GM23338 (cell line): Measurements from ENCODE around the gene MRAS.

Source experiments
- CTCF ChIP-seq, 2 experiments: fragments of 200-600 bp in 1 of 2; sonication (generic) in 1 of 2; conservative IDR thresholded peaks; 2 replicates each; pipeline versions ENCODE4 v1.5.1 to v1.6.1; 2016 to 2017; ENCODE audit warnings: antibody characterized with exemption in 2 of 2, low read depth in 2 of 2, mild to moderate bottlenecking in 2 of 2, moderate library complexity in 1 of 2
- ETS1 ChIP-seq: IDR thresholded peaks from 2 replicates; pipeline ENCODE4 v1.6.1; 2016; ENCODE audit warnings: antibody characterized with exemption
- EZH2 ChIP-seq: fragments of 200-600 bp; sonication (generic); IDR thresholded peaks from one replicate; pipeline ENCODE4 v1.8.0; 2017; ENCODE audit warnings: antibody characterized with exemption, mild to moderate bottlenecking, low read depth; ENCODE audit not compliant: unreplicated experiment
- EZH2phosphoT487 ChIP-seq: fragments of 200-600 bp; sonication (generic); IDR thresholded peaks from one replicate; pipeline ENCODE4 v1.8.1; 2018; ENCODE audit warnings: antibody characterized with exemption; ENCODE audit not compliant: unreplicated experiment
- JUNB ChIP-seq: IDR thresholded peaks from one replicate; pipeline ENCODE4 v1.6.1; 2016; ENCODE audit warnings: antibody characterized with exemption; ENCODE audit not compliant: unreplicated experiment
- POLR2AphosphoS5 ChIP-seq: IDR thresholded peaks from 2 replicates; pipeline ENCODE4 v1.6.1; 2016; ENCODE audit warnings: antibody characterized with exemption, low read depth
- STAT1 ChIP-seq: IDR thresholded peaks from one replicate; pipeline ENCODE4 v1.6.1; 2016; ENCODE audit warnings: antibody characterized with exemption; ENCODE audit not compliant: unreplicated experiment
- ZNF331 ChIP-seq: fragments of 250-450 bp; sonication (Bioruptor Pico); IDR thresholded peaks from 2 replicates; pipeline ENCODE4 v1.5.0; 2020; ENCODE audit warnings: low read depth, mild to moderate bottlenecking, moderate library complexity
- ZNF462 ChIP-seq: fragments of 250-450 bp; sonication (Bioruptor Pico); IDR thresholded peaks from 2 replicates; pipeline ENCODE4 v1.5.0; 2020; ENCODE audit warnings: mild to moderate bottlenecking, moderate library complexity

GRCh38 chr3:138332472-138333073 lies 15.8 kb upstream of the MRAS start:
- no peak for TF ChIP-seq POLR2AphosphoS5
- TF ChIP-seq EZH2phosphoT487, result no peak
- TF ChIP-seq ETS1, result no peak
- TF ChIP-seq CTCF (conservative IDR thresholded peaks at IDR 0.05; ENCODE audit: low read depth in 2 of 2), result peak; percentile 64 to 89
- TF ChIP-seq JUNB, result no peak
- no peak for TF ChIP-seq EZH2
- TF ChIP-seq STAT1, result no peak
- no peak for TF ChIP-seq ZNF331 (CRISPR knock-in tag)
- no peak for TF ChIP-seq ZNF462 (CRISPR knock-in tag)
